GM12878 (cell line): ENCODE results near the gene DNAJC9. TPM values are rescaled to one million over a fixed set of nuclear protein-coding genes. Genes with fewer than 3 reads are reported as not detected.

ENCODE experiments used
- ATAC-seq: fragments of 200-7000 bp; cut with Tn5 transposase; 3 replicates; pipeline ENCODE4 v1.9.1; 2020; ENCODE audit warnings: mild to moderate bottlenecking, moderate library complexity
- BruUV-seq: library from RNA; stranded (reverse); fragments of 400-500 nt; replicated peaks from 2 replicates; lab custom pipeline; 2021; lab: Mats Ljungman, UMichigan
- CTCF ChIA-PET: fragments of 300-600 bp; sonication (Branson Sonifier 250); formaldehyde crosslinking; extraction: SDS; loops from one replicate; lab custom pipeline; 2021; ENCODE audit warnings: inconsistent platforms; lab: Yijun Ruan, JAX
- POLR2A ChIA-PET: fragments of 350-600 bp; formaldehyde crosslinking; extraction: SDS; loops from one replicate; lab custom pipeline; 2021; ENCODE audit warnings: inconsistent platforms; lab: Charles Lee
- RAD21 ChIA-PET: fragments of 300-600 bp; sonication (Branson Sonifier 250); formaldehyde crosslinking; loops from one replicate; lab custom pipeline; 2023; ENCODE audit warnings: antibody characterized with exemption; ENCODE audit not compliant: unreplicated experiment; lab: Charles Lee
- SMC1A ChIA-PET: fragments of 300-600 bp; sonication (Branson Sonifier 250); formaldehyde crosslinking; loops from one replicate; lab custom pipeline; 2023; ENCODE audit not compliant: unreplicated experiment, uncharacterized antibody; lab: Charles Lee
- DNase-seq: peaks from one replicate; pipeline ENCODE4 v3.0.0-alpha.2; 2011; ENCODE audit warnings: low read depth, low spot score
- FAIRE-seq: peaks from 3 replicates; lab custom pipeline; 2011; peaks lifted over from hg19 to GRCh38; lab: Jason Lieb, UNC
- H2AFZ ChIP-seq: 2 replicates; pipeline ENCODE4 v1.6.0; 2011; ENCODE audit warnings: low read depth, low read length, control low read depth; ENCODE audit not compliant: control insufficient read depth
- H3K27ac ChIP-seq: 2 replicates; pipeline ENCODE4 v1.5.1; 2011; ENCODE audit warnings: control low read depth; ENCODE audit not compliant: control insufficient read depth, insufficient read depth
- H3K27me3 ChIP-seq, 2 experiments: replicated peaks in 1 of 2; 2 replicates each; pipeline versions ENCODE4 v1.6.0 to v1.6.1; 2011; ENCODE audit warnings: low read length in 1 of 2; ENCODE audit not compliant: control insufficient read depth in 2 of 2, insufficient read depth in 2 of 2
- H3K36me3 ChIP-seq, 2 experiments: 2 replicates each; pipeline ENCODE4 v1.5.1; 2011; ENCODE audit warnings: low read length in 1 of 2; ENCODE audit not compliant: control insufficient read depth in 2 of 2, insufficient read depth in 2 of 2
- H3K4me1 ChIP-seq: 2 replicates; pipeline ENCODE4 v1.6.1; 2011; ENCODE audit warnings: mild to moderate bottlenecking, low read length, moderate library complexity, mixed read lengths; ENCODE audit not compliant: control insufficient read depth, insufficient read depth
- H3K4me2 ChIP-seq: 2 replicates; pipeline ENCODE4 v1.6.0; 2011; ENCODE audit warnings: control low read depth; ENCODE audit not compliant: control insufficient read depth, insufficient read depth
- H3K4me3 ChIP-seq: fragments of 200-600 bp; sonication (generic); 2 replicates; pipeline ENCODE4 v1.5.1; 2016
- H3K79me2 ChIP-seq: 2 replicates; pipeline ENCODE4 v1.6.0; 2011; ENCODE audit warnings: low read length; ENCODE audit not compliant: control insufficient read depth, insufficient read depth
- H3K9ac ChIP-seq: 2 replicates; pipeline ENCODE4 v1.8.0; 2011; ENCODE audit warnings: low read length, control low read depth, mixed read lengths; ENCODE audit not compliant: control insufficient read depth, insufficient read depth
- H3K9me3 ChIP-seq: replicated peaks from 3 replicates; pipeline ENCODE4 v1.5.1; 2011; ENCODE audit warnings: mild to moderate bottlenecking, low read length; ENCODE audit not compliant: control insufficient read depth, insufficient read depth
- H4K20me1 ChIP-seq: 2 replicates; pipeline ENCODE4 v1.6.0; 2011; ENCODE audit not compliant: control insufficient read depth, insufficient read depth
- NBN ChIP-seq: fragments of 450-650 bp; IDR thresholded peaks from 2 replicates; pipeline ENCODE4 v1.6.1; 2016
- PML ChIP-seq: IDR thresholded peaks from 2 replicates; pipeline ENCODE4 v1.6.1; 2012; ENCODE audit warnings: low read length, inconsistent platforms
- RB1 ChIP-seq: fragments of 450-650 bp; formaldehyde crosslinking; IDR thresholded peaks from 2 replicates; pipeline ENCODE4 v1.6.1; 2017; ENCODE audit warnings: mild to moderate bottlenecking, borderline replicate concordance
- SP1 ChIP-seq: IDR thresholded peaks from one replicate; pipeline ENCODE4 v1.6.1; 2011; ENCODE audit warnings: low read depth, low read length
- SRF ChIP-seq, 2 experiments: IDR thresholded peaks; 2 replicates each; pipeline ENCODE4 v1.6.1; 2011; ENCODE audit warnings: low read depth in 2 of 2, low read length in 2 of 2, mild to moderate bottlenecking in 1 of 2, moderate library complexity in 1 of 2
- TCF12 ChIP-seq: IDR thresholded peaks from 2 replicates; pipeline ENCODE4 v1.6.1; 2011; ENCODE audit warnings: low read depth, mild to moderate bottlenecking, low read length
- YBX1 ChIP-seq: fragments of 450-650 bp; IDR thresholded peaks from 2 replicates; pipeline ENCODE4 v1.6.1; 2016; ENCODE audit warnings: antibody characterized with exemption
- ZNF622 ChIP-seq: fragments of 450-650 bp; IDR thresholded peaks from 2 replicates; pipeline ENCODE4 v1.6.1; 2017; ENCODE audit warnings: mild to moderate bottlenecking, inconsistent platforms
- WGBS: methylation state at CpG from one replicate; pipeline ENCODE4 v1.1.6; 2016; ENCODE audit warnings: low lambda C conversion rate; ENCODE audit not compliant: insufficient replicate concordance, insufficient coverage; ENCODE audit errors: missing lambda C conversion rate; 5-methylcytosine and 5-hydroxymethylcytosine counted together
- in situ Hi-C: fragments of 300-500 bp; cut with MboI; formaldehyde crosslinking; loops from 9 replicates; pipeline ENCODE4 v1.14.3; 2018; ENCODE audit warnings: mixed read lengths
- intact Hi-C: fragments of 100-400 bp; cut with micrococcal nuclease; formaldehyde crosslinking; loops from one replicate; pipeline ENCODE4 v1.14.2; 2022; ENCODE audit not compliant: unreplicated experiment
- polyA plus RNA-seq, 11 experiments: library from polyadenylated mRNA; depleted of rRNA in 4 of 11; unstranded in 6 of 11; stranded (reverse) in 5 of 11; fragments of >200 nt; fragmentation: Nextera tagmentation in 4 of 11; fragmentation: Illumina TruSeq in 1 of 11; extraction: Ambion mirVana in 4 of 11; extraction: Trizol in 1 of 11; gene quantifications; 1 replicate in 1 of 11; 2 replicates in 10 of 11; pipeline versions ENCODE4 v1.2.1 to v1.2.3, GENCODE V29; 2011 to 2016; ENCODE audit warnings: inconsistent platforms in 2 of 11, missing spikeins in 2 of 11, low read depth in 1 of 11
- total RNA-seq, 4 experiments: library from RNA; depleted of rRNA in 3 of 4; stranded (reverse); fragments of >200 nt in 3 of 4; fragmentation: Illumina TruSeq in 1 of 4; extraction: Trizol in 1 of 4; gene quantifications; 2 replicates each; pipeline versions ENCODE4 v1.2.1 to v1.2.3, GENCODE V29; 2013 to 2021
- TF ChIP-seq, protein P1 (sequence below): fragments of 450-650 bp; IDR thresholded peaks from 2 replicates; pipeline ENCODE4 v1.6.1; 2017; ENCODE audit warnings: borderline replicate concordance
- TF ChIP-seq, protein P2 (sequence below): fragments of 450-650 bp; IDR thresholded peaks from 2 replicates; pipeline ENCODE4 v1.6.1; 2016; ENCODE audit warnings: mild to moderate bottlenecking

The DNAJC9 gene
- total and polyA plus RNA-seq, 10 of the 15 experiments (the other 5 are each of a cell fraction or from before 2014, with no cell fraction given) = 15.0 to 72.9 (median 41.8) TPM

DNA sequence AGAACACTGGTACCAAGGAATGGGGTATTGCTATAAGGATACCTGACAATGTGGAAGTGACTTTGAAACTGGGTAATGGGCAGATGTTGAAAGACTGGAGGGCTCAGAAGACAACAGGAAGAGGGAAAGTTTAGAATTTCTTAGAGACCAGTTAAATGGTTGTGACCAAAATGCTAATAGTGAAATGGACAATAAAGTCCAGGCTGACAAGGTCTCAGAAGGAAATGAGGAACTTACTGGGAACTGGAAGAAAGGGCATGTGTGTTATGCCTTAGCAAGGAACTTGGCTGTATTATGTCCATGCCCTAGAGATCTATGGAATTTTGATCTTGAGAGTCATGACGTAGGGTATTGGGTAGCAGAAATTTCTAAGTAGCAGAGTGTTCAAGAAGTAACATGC lies 41.2 kb downstream of the DNAJC9 start:
- Histone ChIP-seq H3K36me3 (no peaks in the 10 kb centered on the region), H4K20me1 (no peaks in the 10 kb centered on the region), H3K4me2 (no peak overlapping the region), H3K27ac (no peak overlapping the region), H3K9ac (no peak overlapping the region), H3K27me3 (no peaks in the 10 kb centered on the region), H3K4me1 (no peaks in the 10 kb centered on the region), H3K4me3 (no peak overlapping the region), H3K9me3 (no peaks in the 10 kb centered on the region), H2AFZ (no peak overlapping the region), H3K79me2 (no peaks in the 10 kb centered on the region)
- ChIA-PET CTCF (no interaction called here), SMC1A (no interaction called here), POLR2A (no interaction called here), RAD21 (no interaction called here)
- FAIRE-seq (no peak), DNase-seq (no peak), ATAC-seq (no peak)
- in situ Hi-C loops = no loop called here
- 100% methylated on average over 1 of the region's 1 CpG for WGBS
- no TSS peak for BruUV-seq
- TF ChIP-seq SP1 (no peak), NBN (no peak), ZNF622 (no peak), SRF (IDR thresholded peaks at IDR 0.05; ENCODE audit: low read depth in 2 of 2, low read length in 2 of 2) (no peak), PML (no peak), YBX1 (no peak), TCF12 (no peak), RB1 (no peak)
- TF ChIP-seq, protein P1, sequence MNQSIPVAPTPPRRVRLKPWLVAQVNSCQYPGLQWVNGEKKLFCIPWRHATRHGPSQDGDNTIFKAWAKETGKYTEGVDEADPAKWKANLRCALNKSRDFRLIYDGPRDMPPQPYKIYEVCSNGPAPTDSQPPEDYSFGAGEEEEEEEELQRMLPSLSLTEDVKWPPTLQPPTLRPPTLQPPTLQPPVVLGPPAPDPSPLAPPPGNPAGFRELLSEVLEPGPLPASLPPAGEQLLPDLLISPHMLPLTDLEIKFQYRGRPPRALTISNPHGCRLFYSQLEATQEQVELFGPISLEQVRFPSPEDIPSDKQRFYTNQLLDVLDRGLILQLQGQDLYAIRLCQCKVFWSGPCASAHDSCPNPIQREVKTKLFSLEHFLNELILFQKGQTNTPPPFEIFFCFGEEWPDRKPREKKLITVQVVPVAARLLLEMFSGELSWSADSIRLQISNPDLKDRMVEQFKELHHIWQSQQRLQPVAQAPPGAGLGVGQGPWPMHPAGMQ = no peak
- TF ChIP-seq, protein P2, sequence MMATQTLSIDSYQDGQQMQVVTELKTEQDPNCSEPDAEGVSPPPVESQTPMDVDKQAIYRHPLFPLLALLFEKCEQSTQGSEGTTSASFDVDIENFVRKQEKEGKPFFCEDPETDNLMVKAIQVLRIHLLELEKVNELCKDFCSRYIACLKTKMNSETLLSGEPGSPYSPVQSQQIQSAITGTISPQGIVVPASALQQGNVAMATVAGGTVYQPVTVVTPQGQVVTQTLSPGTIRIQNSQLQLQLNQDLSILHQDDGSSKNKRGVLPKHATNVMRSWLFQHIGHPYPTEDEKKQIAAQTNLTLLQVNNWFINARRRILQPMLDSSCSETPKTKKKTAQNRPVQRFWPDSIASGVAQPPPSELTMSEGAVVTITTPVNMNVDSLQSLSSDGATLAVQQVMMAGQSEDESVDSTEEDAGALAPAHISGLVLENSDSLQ = no peak
- intact Hi-C loops = no loop called here
